Measurements from ENCODE around the gene MARCHF10.

Gene MARCHF10

DNA sequence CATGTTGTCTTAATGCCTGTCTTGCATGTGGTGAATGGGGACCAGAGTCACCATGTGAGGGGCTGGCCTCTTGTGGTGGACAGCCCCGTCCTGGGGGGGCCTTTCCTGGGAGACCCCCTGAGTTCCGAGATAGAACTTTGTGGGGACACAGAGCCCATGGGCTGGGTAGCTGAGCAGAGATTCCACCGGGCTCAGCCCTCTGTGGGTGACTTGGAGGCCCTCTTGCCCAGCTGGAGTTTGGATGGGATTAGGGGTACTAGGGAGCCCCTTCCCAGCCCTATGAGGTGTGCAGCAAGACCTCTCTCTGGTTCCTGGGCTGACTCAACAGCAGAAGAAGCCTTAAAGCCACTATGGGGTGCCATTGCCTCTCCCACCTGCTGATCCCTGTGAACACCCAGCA, 142.5 kb downstream of the MARCHF10 start:
- DNase-seq (ENCODE audit: low spot score), result no peak
- no peak for TF ChIP-seq CTCF (IDR thresholded peaks at IDR 0.05; ENCODE audit: extremely low read depth, missing control alignments)

GRCh38 chr17:62664336-62665120, 143.6 kb downstream of the MARCHF10 start:
- DNase-seq (ENCODE audit: low spot score), result no peak
- TF ChIP-seq CTCF (IDR thresholded peaks at IDR 0.05; ENCODE audit: extremely low read depth, missing control alignments), result no peak

DNA sequence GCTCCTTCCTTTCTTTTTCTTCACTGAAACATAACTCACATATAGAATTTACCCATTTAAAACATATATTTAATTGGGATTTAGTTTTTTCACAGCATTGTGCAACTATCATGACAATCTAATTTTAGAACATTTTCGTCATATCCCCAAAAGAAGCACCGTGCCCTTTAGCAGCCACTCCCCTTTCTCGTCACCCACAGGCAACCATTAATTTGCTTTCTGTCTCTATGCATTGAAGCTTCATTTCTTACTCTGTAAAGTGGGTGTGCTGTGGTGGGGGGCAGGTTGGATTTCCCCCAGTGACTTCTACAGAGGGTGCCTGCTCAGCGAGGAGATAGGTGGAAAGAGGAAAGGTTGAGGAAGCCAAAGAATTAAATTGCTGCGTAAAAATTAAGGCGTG, 144.8 kb downstream of the MARCHF10 start:
- TF ChIP-seq CTCF (IDR thresholded peaks at IDR 0.05; ENCODE audit: extremely low read depth, missing control alignments), result no peak

GRCh38 chr17:62662855-62663254, 145.3 kb downstream of the MARCHF10 start:
- no peak for DNase-seq (ENCODE audit: low spot score)
- no peak for TF ChIP-seq CTCF (IDR thresholded peaks at IDR 0.05; ENCODE audit: extremely low read depth, missing control alignments)

More for the DNA sequence above, 144.8 kb downstream of the MARCHF10 start:
- DNase-seq (ENCODE audit: low spot score), result no peak

- no peak for TF ChIP-seq CTCF (IDR thresholded peaks at IDR 0.05; ENCODE audit: extremely low read depth, missing control alignments)
- no peak for DNase-seq (ENCODE audit: low spot score)
Observed at GRCh38 chr17:62661337-62661736, 146.8 kb downstream of the MARCHF10 start.

DNA sequence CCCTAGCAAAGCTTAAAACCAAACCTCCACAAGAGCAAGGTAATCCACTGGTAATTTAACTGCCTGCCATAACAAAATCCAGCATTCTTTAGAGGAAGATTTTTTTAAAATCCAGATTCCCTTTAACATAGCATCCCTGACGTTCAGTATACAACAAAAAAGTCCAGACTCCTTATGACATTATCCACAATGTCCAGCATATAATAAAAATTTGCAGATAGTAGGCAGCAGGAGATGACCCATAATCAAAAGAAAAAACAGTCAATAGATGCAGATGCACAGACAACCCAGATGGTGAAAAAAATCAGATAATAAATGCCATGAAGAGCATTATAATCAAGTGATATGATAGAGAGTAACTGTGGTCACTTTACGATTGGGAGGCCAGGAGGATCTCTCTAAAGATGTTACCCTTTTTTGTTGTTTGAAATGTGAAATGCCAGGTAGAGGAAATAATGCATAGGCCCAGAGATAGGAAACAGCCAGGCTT, 147.4 kb downstream of the MARCHF10 start:
- DNase-seq (ENCODE audit: low spot score), result no peak

More for the DNA sequence above, 147.4 kb downstream of the MARCHF10 start:
- no peak for TF ChIP-seq CTCF (IDR thresholded peaks at IDR 0.05; ENCODE audit: extremely low read depth, missing control alignments)

Data from GM20000 (cell line).